GM12878 (cell line): Measurements from ENCODE around the gene ENOX1. TPM values are rescaled to one million over a fixed set of nuclear protein-coding genes. Genes with fewer than 3 reads are reported as not detected.

Source experiments
- ATAC-seq: fragments of 200-7000 bp; cut with Tn5 transposase; 3 replicates; pipeline ENCODE4 v1.9.1; 2020; ENCODE audit warnings: mild to moderate bottlenecking, moderate library complexity
- BruUV-seq: library from RNA; stranded (reverse); fragments of 400-500 nt; replicated peaks from 2 replicates; lab custom pipeline; 2021; lab: Mats Ljungman, UMichigan
- CTCF ChIA-PET: fragments of 300-600 bp; sonication (Branson Sonifier 250); formaldehyde crosslinking; extraction: SDS; loops from one replicate; lab custom pipeline; 2021; ENCODE audit warnings: inconsistent platforms; lab: Yijun Ruan, JAX
- POLR2A ChIA-PET: fragments of 350-600 bp; formaldehyde crosslinking; extraction: SDS; loops from one replicate; lab custom pipeline; 2021; ENCODE audit warnings: inconsistent platforms; lab: Charles Lee
- RAD21 ChIA-PET: fragments of 300-600 bp; sonication (Branson Sonifier 250); formaldehyde crosslinking; loops from one replicate; lab custom pipeline; 2023; ENCODE audit warnings: antibody characterized with exemption; ENCODE audit not compliant: unreplicated experiment; lab: Charles Lee
- SMC1A ChIA-PET: fragments of 300-600 bp; sonication (Branson Sonifier 250); formaldehyde crosslinking; loops from one replicate; lab custom pipeline; 2023; ENCODE audit not compliant: unreplicated experiment, uncharacterized antibody; lab: Charles Lee
- DNase-seq: peaks from one replicate; pipeline ENCODE4 v3.0.0-alpha.2; 2011; ENCODE audit warnings: low read depth, low spot score
- FAIRE-seq: peaks from 3 replicates; lab custom pipeline; 2011; peaks lifted over from hg19 to GRCh38; lab: Jason Lieb, UNC
- H2AFZ ChIP-seq: 2 replicates; pipeline ENCODE4 v1.6.0; 2011; ENCODE audit warnings: low read depth, low read length, control low read depth; ENCODE audit not compliant: control insufficient read depth
- H3K27ac ChIP-seq: 2 replicates; pipeline ENCODE4 v1.5.1; 2011; ENCODE audit warnings: control low read depth; ENCODE audit not compliant: control insufficient read depth, insufficient read depth
- H3K27me3 ChIP-seq, 2 experiments: replicated peaks in 1 of 2; 2 replicates each; pipeline versions ENCODE4 v1.6.0 to v1.6.1; 2011; ENCODE audit warnings: low read length in 1 of 2; ENCODE audit not compliant: control insufficient read depth in 2 of 2, insufficient read depth in 2 of 2
- H3K36me3 ChIP-seq, 2 experiments: 2 replicates each; pipeline ENCODE4 v1.5.1; 2011; ENCODE audit warnings: low read length in 1 of 2; ENCODE audit not compliant: control insufficient read depth in 2 of 2, insufficient read depth in 2 of 2
- H3K4me1 ChIP-seq: 2 replicates; pipeline ENCODE4 v1.6.1; 2011; ENCODE audit warnings: mild to moderate bottlenecking, low read length, moderate library complexity, mixed read lengths; ENCODE audit not compliant: control insufficient read depth, insufficient read depth
- H3K4me2 ChIP-seq: 2 replicates; pipeline ENCODE4 v1.6.0; 2011; ENCODE audit warnings: control low read depth; ENCODE audit not compliant: control insufficient read depth, insufficient read depth
- H3K4me3 ChIP-seq: fragments of 200-600 bp; sonication (generic); 2 replicates; pipeline ENCODE4 v1.5.1; 2016
- H3K79me2 ChIP-seq: 2 replicates; pipeline ENCODE4 v1.6.0; 2011; ENCODE audit warnings: low read length; ENCODE audit not compliant: control insufficient read depth, insufficient read depth
- H3K9ac ChIP-seq: 2 replicates; pipeline ENCODE4 v1.8.0; 2011; ENCODE audit warnings: low read length, control low read depth, mixed read lengths; ENCODE audit not compliant: control insufficient read depth, insufficient read depth
- H3K9me3 ChIP-seq: replicated peaks from 3 replicates; pipeline ENCODE4 v1.5.1; 2011; ENCODE audit warnings: mild to moderate bottlenecking, low read length; ENCODE audit not compliant: control insufficient read depth, insufficient read depth
- H4K20me1 ChIP-seq: 2 replicates; pipeline ENCODE4 v1.6.0; 2011; ENCODE audit not compliant: control insufficient read depth, insufficient read depth
- CEBPB ChIP-seq, 2 experiments: fragments of 150-350 bp in 1 of 2; IDR thresholded peaks; 2 replicates each; pipeline ENCODE4 v1.6.1; 2012 to 2014; ENCODE audit warnings: low read depth in 2 of 2, low read length in 2 of 2, borderline replicate concordance in 1 of 2, inconsistent platforms in 1 of 2
- E2F4 ChIP-seq: IDR thresholded peaks from 2 replicates; pipeline ENCODE4 v1.6.1; 2012; ENCODE audit warnings: low read depth, low read length, improper control_type of control experiment
- IRF3 ChIP-seq: fragments of 450-650 bp; IDR thresholded peaks from 2 replicates; pipeline ENCODE4 v1.6.1; 2014; ENCODE audit warnings: mild to moderate bottlenecking
- NFYA ChIP-seq: IDR thresholded peaks from 2 replicates; pipeline ENCODE4 v1.6.1; 2011; ENCODE audit warnings: low read depth, mild to moderate bottlenecking, low read length, improper control_type of control experiment, borderline replicate concordance
- NRF1 ChIP-seq: conservative IDR thresholded peaks from 2 replicates; pipeline ENCODE4 v1.6.1; 2011; ENCODE audit warnings: mild to moderate bottlenecking, low read depth, low read length, improper control_type of control experiment
- ZBTB4 ChIP-seq: fragments of 450-650 bp; formaldehyde crosslinking; IDR thresholded peaks from 2 replicates; pipeline ENCODE4 v1.4.0; 2022; ENCODE audit warnings: mild to moderate bottlenecking, moderate library complexity
- ZNF592 ChIP-seq: fragments of 450-650 bp; IDR thresholded peaks from 2 replicates; pipeline ENCODE4 v1.6.1; 2017; ENCODE audit warnings: mild to moderate bottlenecking, moderate library complexity
- WGBS: methylation state at CpG from one replicate; pipeline ENCODE4 v1.1.6; 2016; ENCODE audit warnings: low lambda C conversion rate; ENCODE audit not compliant: insufficient replicate concordance, insufficient coverage; ENCODE audit errors: missing lambda C conversion rate; 5-methylcytosine and 5-hydroxymethylcytosine counted together
- in situ Hi-C: fragments of 300-500 bp; cut with MboI; formaldehyde crosslinking; loops from 9 replicates; pipeline ENCODE4 v1.14.3; 2018; ENCODE audit warnings: mixed read lengths
- intact Hi-C: fragments of 100-400 bp; cut with micrococcal nuclease; formaldehyde crosslinking; loops from one replicate; pipeline ENCODE4 v1.14.2; 2022; ENCODE audit not compliant: unreplicated experiment
- polyA plus RNA-seq, 11 experiments: library from polyadenylated mRNA; depleted of rRNA in 4 of 11; unstranded in 6 of 11; stranded (reverse) in 5 of 11; fragments of >200 nt; fragmentation: Nextera tagmentation in 4 of 11; fragmentation: Illumina TruSeq in 1 of 11; extraction: Ambion mirVana in 4 of 11; extraction: Trizol in 1 of 11; gene quantifications; 1 replicate in 1 of 11; 2 replicates in 10 of 11; pipeline versions ENCODE4 v1.2.1 to v1.2.3, GENCODE V29; 2011 to 2016; ENCODE audit warnings: inconsistent platforms in 2 of 11, missing spikeins in 2 of 11, low read depth in 1 of 11
- total RNA-seq, 4 experiments: library from RNA; depleted of rRNA in 3 of 4; stranded (reverse); fragments of >200 nt in 3 of 4; fragmentation: Illumina TruSeq in 1 of 4; extraction: Trizol in 1 of 4; gene quantifications; 2 replicates each; pipeline versions ENCODE4 v1.2.1 to v1.2.3, GENCODE V29; 2013 to 2021

ENOX1 gene
- total and polyA plus RNA-seq, 10 of the 15 experiments (the other 5 are each of a cell fraction or from before 2014, with no cell fraction given): 0.11 to 0.26 (median 0.15) TPM

GRCh38 chr13:43289470-43290255 lies 497.1 kb downstream of the ENOX1 start:
- whole genome bisulfite sequencing: 41% methylated on average over 6 of the region's 6 CpGs
- Histone ChIP-seq H4K20me1 (no peaks in the 10 kb centered on the region), H3K9me3 (no peaks in the 10 kb centered on the region), H2AFZ (no peak overlapping the region), H3K79me2 (no peaks in the 10 kb centered on the region), H3K27ac (no peak overlapping the region), H3K4me2 (no peak overlapping the region), H3K36me3 (no peaks in the 10 kb centered on the region), H3K4me1 (no peaks in the 10 kb centered on the region), H3K27me3 (no peaks in the 10 kb centered on the region; a peak in 2 of 4 replicates), H3K4me3 (no peak overlapping the region), H3K9ac (no peak overlapping the region)
- ChIA-PET RAD21 (no interaction called here), SMC1A (interaction anchor here (1.3 kb wide), 1 partner anchor 26 kb away, joined by 4 read pairs; no protein-coding TSS in a partner anchor), POLR2A (no interaction called here), CTCF (interaction anchor here (1.3 kb wide), 1 partner anchor 515 kb away, joined by 3 read pairs; no protein-coding TSS in a partner anchor)
- intact Hi-C loops (no loop called here), in situ Hi-C loops (no loop called here)
- FAIRE-seq (peak; percentile 95), ATAC-seq (no peak), DNase-seq (no peak)
- TF ChIP-seq IRF3 (no peak), E2F4 (no peak), NFYA (no peak), ZNF592 (no peak), ZBTB4 (CRISPR knock-in tag) (no peak), CEBPB (IDR thresholded peaks at IDR 0.05; ENCODE audit: borderline replicate concordance in 1 of 2, low read depth in 2 of 2, low read length in 2 of 2) (no peak), NRF1 (no peak)
- BruUV-seq: no TSS peak
